GM12878 (cell line): ENCODE results near the gene SMPDL3B. TPM values are rescaled to one million over a fixed set of nuclear protein-coding genes. Genes with fewer than 3 reads are reported as not detected.
A peak's percentile ranks its signal among the peaks of the same experiment; 100 is the strongest.

Experiments
- ATAC-seq: fragments of 200-7000 bp; cut with Tn5 transposase; 3 replicates; pipeline ENCODE4 v1.9.1; 2020; ENCODE audit warnings: mild to moderate bottlenecking, moderate library complexity
- BruUV-seq: library from RNA; stranded (reverse); fragments of 400-500 nt; replicated peaks from 2 replicates; lab custom pipeline; 2021; lab: Mats Ljungman, UMichigan
- CTCF ChIA-PET: fragments of 300-600 bp; sonication (Branson Sonifier 250); formaldehyde crosslinking; extraction: SDS; loops from one replicate; lab custom pipeline; 2021; ENCODE audit warnings: inconsistent platforms; lab: Yijun Ruan, JAX
- POLR2A ChIA-PET: fragments of 350-600 bp; formaldehyde crosslinking; extraction: SDS; loops from one replicate; lab custom pipeline; 2021; ENCODE audit warnings: inconsistent platforms; lab: Charles Lee
- RAD21 ChIA-PET: fragments of 300-600 bp; sonication (Branson Sonifier 250); formaldehyde crosslinking; loops from one replicate; lab custom pipeline; 2023; ENCODE audit warnings: antibody characterized with exemption; ENCODE audit not compliant: unreplicated experiment; lab: Charles Lee
- SMC1A ChIA-PET: fragments of 300-600 bp; sonication (Branson Sonifier 250); formaldehyde crosslinking; loops from one replicate; lab custom pipeline; 2023; ENCODE audit not compliant: unreplicated experiment, uncharacterized antibody; lab: Charles Lee
- DNase-seq: peaks from one replicate; pipeline ENCODE4 v3.0.0-alpha.2; 2011; ENCODE audit warnings: low read depth, low spot score
- FAIRE-seq: peaks from 3 replicates; lab custom pipeline; 2011; peaks lifted over from hg19 to GRCh38; lab: Jason Lieb, UNC
- H2AFZ ChIP-seq: 2 replicates; pipeline ENCODE4 v1.6.0; 2011; ENCODE audit warnings: low read depth, low read length, control low read depth; ENCODE audit not compliant: control insufficient read depth
- H3K27ac ChIP-seq: 2 replicates; pipeline ENCODE4 v1.5.1; 2011; ENCODE audit warnings: control low read depth; ENCODE audit not compliant: control insufficient read depth, insufficient read depth
- H3K27me3 ChIP-seq, 2 experiments: replicated peaks in 1 of 2; 2 replicates each; pipeline versions ENCODE4 v1.6.0 to v1.6.1; 2011; ENCODE audit warnings: low read length in 1 of 2; ENCODE audit not compliant: control insufficient read depth in 2 of 2, insufficient read depth in 2 of 2
- H3K36me3 ChIP-seq, 2 experiments: 2 replicates each; pipeline ENCODE4 v1.5.1; 2011; ENCODE audit warnings: low read length in 1 of 2; ENCODE audit not compliant: control insufficient read depth in 2 of 2, insufficient read depth in 2 of 2
- H3K4me1 ChIP-seq: 2 replicates; pipeline ENCODE4 v1.6.1; 2011; ENCODE audit warnings: mild to moderate bottlenecking, low read length, moderate library complexity, mixed read lengths; ENCODE audit not compliant: control insufficient read depth, insufficient read depth
- H3K4me2 ChIP-seq: 2 replicates; pipeline ENCODE4 v1.6.0; 2011; ENCODE audit warnings: control low read depth; ENCODE audit not compliant: control insufficient read depth, insufficient read depth
- H3K4me3 ChIP-seq: fragments of 200-600 bp; sonication (generic); 2 replicates; pipeline ENCODE4 v1.5.1; 2016
- H3K79me2 ChIP-seq: 2 replicates; pipeline ENCODE4 v1.6.0; 2011; ENCODE audit warnings: low read length; ENCODE audit not compliant: control insufficient read depth, insufficient read depth
- H3K9ac ChIP-seq: 2 replicates; pipeline ENCODE4 v1.8.0; 2011; ENCODE audit warnings: low read length, control low read depth, mixed read lengths; ENCODE audit not compliant: control insufficient read depth, insufficient read depth
- H3K9me3 ChIP-seq: replicated peaks from 3 replicates; pipeline ENCODE4 v1.5.1; 2011; ENCODE audit warnings: mild to moderate bottlenecking, low read length; ENCODE audit not compliant: control insufficient read depth, insufficient read depth
- H4K20me1 ChIP-seq: 2 replicates; pipeline ENCODE4 v1.6.0; 2011; ENCODE audit not compliant: control insufficient read depth, insufficient read depth
- BACH1 ChIP-seq: fragments of 450-650 bp; IDR thresholded peaks from 2 replicates; pipeline ENCODE4 v1.6.1; 2017; ENCODE audit warnings: mild to moderate bottlenecking, borderline replicate concordance
- BHLHE40 ChIP-seq, 2 experiments: fragments of 450-650 bp in 1 of 2; IDR thresholded peaks; 2 replicates each; pipeline ENCODE4 v1.6.1; 2011 to 2017; ENCODE audit warnings: low read depth in 2 of 2, borderline replicate concordance in 1 of 2, improper control_type of control experiment in 1 of 2, low read length in 1 of 2, mild to moderate bottlenecking in 1 of 2
- CEBPZ ChIP-seq: fragments of 150-350 bp; IDR thresholded peaks from 2 replicates; pipeline ENCODE4 v1.6.1; 2016; ENCODE audit warnings: low read depth, low read length
- IRF4 ChIP-seq: IDR thresholded peaks from 2 replicates; pipeline ENCODE4 v1.6.1; 2011; ENCODE audit warnings: low read depth, low read length
- MTA2 ChIP-seq: fragments of 450-650 bp; IDR thresholded peaks from 2 replicates; pipeline ENCODE4 v1.6.1; 2016; ENCODE audit warnings: low read depth, mild to moderate bottlenecking, moderate library complexity
- NFYB ChIP-seq: IDR thresholded peaks from 2 replicates; pipeline ENCODE4 v1.6.1; 2011; ENCODE audit warnings: low read depth, mild to moderate bottlenecking, low read length, improper control_type of control experiment, moderate library complexity; ENCODE audit not compliant: insufficient read depth
- NKRF ChIP-seq: fragments of 450-650 bp; conservative IDR thresholded peaks from 2 replicates; pipeline ENCODE4 v1.6.1; 2017; ENCODE audit warnings: mild to moderate bottlenecking, moderate library complexity
- PML ChIP-seq: IDR thresholded peaks from 2 replicates; pipeline ENCODE4 v1.6.1; 2012; ENCODE audit warnings: low read length, inconsistent platforms
- SREBF2 ChIP-seq: IDR thresholded peaks from 2 replicates; pipeline ENCODE4 v1.6.1; 2012; ENCODE audit warnings: mild to moderate bottlenecking, low read length
- ZNF687 ChIP-seq: fragments of 450-650 bp; IDR thresholded peaks from 2 replicates; pipeline ENCODE4 v1.6.1; 2017; ENCODE audit warnings: mild to moderate bottlenecking, moderate library complexity
- WGBS: methylation state at CpG from one replicate; pipeline ENCODE4 v1.1.6; 2016; ENCODE audit warnings: low lambda C conversion rate; ENCODE audit not compliant: insufficient replicate concordance, insufficient coverage; ENCODE audit errors: missing lambda C conversion rate; 5-methylcytosine and 5-hydroxymethylcytosine counted together
- in situ Hi-C: fragments of 300-500 bp; cut with MboI; formaldehyde crosslinking; loops from 9 replicates; pipeline ENCODE4 v1.14.3; 2018; ENCODE audit warnings: mixed read lengths
- intact Hi-C: fragments of 100-400 bp; cut with micrococcal nuclease; formaldehyde crosslinking; loops from one replicate; pipeline ENCODE4 v1.14.2; 2022; ENCODE audit not compliant: unreplicated experiment
- polyA plus RNA-seq, 11 experiments: library from polyadenylated mRNA; depleted of rRNA in 4 of 11; unstranded in 6 of 11; stranded (reverse) in 5 of 11; fragments of >200 nt; fragmentation: Nextera tagmentation in 4 of 11; fragmentation: Illumina TruSeq in 1 of 11; extraction: Ambion mirVana in 4 of 11; extraction: Trizol in 1 of 11; gene quantifications; 1 replicate in 1 of 11; 2 replicates in 10 of 11; pipeline versions ENCODE4 v1.2.1 to v1.2.3, GENCODE V29; 2011 to 2016; ENCODE audit warnings: inconsistent platforms in 2 of 11, missing spikeins in 2 of 11, low read depth in 1 of 11
- total RNA-seq, 4 experiments: library from RNA; depleted of rRNA in 3 of 4; stranded (reverse); fragments of >200 nt in 3 of 4; fragmentation: Illumina TruSeq in 1 of 4; extraction: Trizol in 1 of 4; gene quantifications; 2 replicates each; pipeline versions ENCODE4 v1.2.1 to v1.2.3, GENCODE V29; 2013 to 2021

The SMPDL3B gene
- total and polyA plus RNA-seq, 10 of the 15 experiments (the other 5 are each of a cell fraction or from before 2014, with no cell fraction given), result 0.56 to 2.7 (median 1.0) TPM

GRCh38 chr1:27891196-27891889 lies 43.5 kb upstream of the SMPDL3B start:
- no peaks in the 10 kb centered on the region for H3K27me3 ChIP-seq
- ATAC-seq, result peak; percentile 71
- H3K27ac ChIP-seq, result peak overlapping the region; percentile 95
- peak overlapping the region; percentile 67 for H3K4me2 ChIP-seq
- ChIA-PET RAD21 (interaction anchor here (0.8 to 3.4 kb wide), 14 partner anchors 14 to 197 kb away, joined by 3 to 46 read pairs (median 3); partner anchors contain the start of genes EYA3 and THEMIS2), SMC1A (interaction anchor here (0.7 to 3.5 kb wide), 22 partner anchors 8 to 278 kb away, joined by 3 to 43 read pairs (median 4); partner anchors contain the start of genes IFI6 and THEMIS2), POLR2A (interaction anchor here (0.8 to 5.4 kb wide), 9 partner anchors 12 to 202 kb away, joined by 3 to 63 read pairs (median 5); partner anchors contain the start of gene THEMIS2), CTCF (interaction anchor here (0.8 to 2.9 kb wide), 13 partner anchors 8 to 50 kb away, joined by 3 to 16 read pairs (median 3); no protein-coding TSS in a partner anchor)
- peak overlapping the region; percentile 42 for H3K9ac ChIP-seq
- H2AFZ ChIP-seq, result no peak overlapping the region
- no peaks in the 10 kb centered on the region for H4K20me1 ChIP-seq
- FAIRE-seq, result peak; percentile 84
- peaks cover 17% of the 10 kb centered on the region for H3K79me2 ChIP-seq
- H3K36me3 ChIP-seq, result peaks cover 10 to 20% of the 10 kb centered on the region in 2 experiments
- H3K4me3 ChIP-seq, result peak overlapping the region; percentile 22
- intact Hi-C loops, result loop anchor here (2.0 kb wide), 1 partner anchor 17 kb away; no protein-coding TSS in a partner anchor
- H3K9me3 ChIP-seq, result no peaks in the 10 kb centered on the region
- DNase-seq, result peak; percentile 86
- in situ Hi-C loops, result no loop called here
- H3K4me1 ChIP-seq, result peaks cover 55% of the 10 kb centered on the region
- under 1% methylated on average over 7 of the region's 7 CpGs for WGBS
- no TSS peak for BruUV-seq
- TF ChIP-seq ZNF687 (peak; percentile 92), NFYB (no peak), MTA2 (peak; percentile 77), CEBPZ (no peak), PML (no peak; the same call in 1 of the 2 replicates), BHLHE40 (IDR thresholded peaks at IDR 0.05; ENCODE audit: borderline replicate concordance in 1 of 2, low read depth in 2 of 2, low read length in 1 of 2) (peak; percentile 66 to 72; a peak in 2 of 4 replicates), SREBF2 (no peak), IRF4 (peak; percentile 49; the same call in 1 of the 2 replicates), BACH1 (peak; percentile 82; the same call in 1 of the 2 replicates), NKRF (no peak)
